HCEC 1CT (cell line): ENCODE data around the gene PIK3C2B.

Experiments used
- DNase-seq: peaks from one replicate; pipeline ENCODE4 v3.0.0-alpha.2; 2017

The PIK3C2B gene

DNA sequence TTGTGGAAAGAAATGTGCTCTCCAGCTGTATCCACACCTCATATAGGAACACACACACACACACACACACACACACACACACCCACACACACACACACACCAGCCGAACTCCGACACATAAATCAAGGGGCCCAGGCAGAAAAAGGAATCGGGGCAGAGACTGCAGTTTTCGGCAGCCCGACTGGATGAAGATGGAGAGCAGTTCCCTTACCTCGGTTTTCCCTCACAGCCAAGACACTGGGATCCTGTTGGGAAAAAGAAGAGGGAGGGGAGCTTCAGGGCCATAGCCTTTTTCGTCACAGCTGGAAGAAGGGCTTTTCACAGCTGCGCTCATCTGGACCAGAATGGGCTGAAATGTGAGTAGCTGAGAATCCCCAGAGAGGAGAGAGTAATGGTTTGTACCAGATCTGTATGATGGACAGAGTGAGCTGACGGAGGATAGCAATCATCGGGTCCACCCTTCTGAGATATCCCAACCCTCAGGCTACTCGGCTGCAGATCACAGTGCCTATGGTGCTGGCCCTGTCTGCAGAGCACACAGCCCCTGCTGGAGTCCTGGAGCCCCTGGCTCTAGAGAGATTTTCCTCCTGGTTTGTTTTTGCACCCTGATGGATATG is 37.7 kb downstream of the PIK3C2B start:
- no peak for DNase-seq

DNA sequence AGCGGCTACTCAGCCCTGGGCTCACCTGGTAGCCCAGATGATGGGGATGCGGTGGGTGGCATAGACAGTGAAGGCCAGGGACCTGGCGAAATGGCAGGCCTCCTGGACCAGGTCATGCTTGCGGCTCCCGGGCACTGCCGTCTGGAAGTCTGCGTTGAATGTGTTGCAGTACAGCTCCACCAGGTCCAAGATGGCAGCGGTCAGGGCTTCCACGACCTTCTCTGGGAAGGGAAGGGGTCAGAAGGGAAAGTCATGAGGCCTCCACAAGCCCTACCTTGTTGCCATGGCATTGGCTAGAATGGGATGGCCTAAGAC is 38.8 kb downstream of the PIK3C2B start:
- no peak for DNase-seq

DNA sequence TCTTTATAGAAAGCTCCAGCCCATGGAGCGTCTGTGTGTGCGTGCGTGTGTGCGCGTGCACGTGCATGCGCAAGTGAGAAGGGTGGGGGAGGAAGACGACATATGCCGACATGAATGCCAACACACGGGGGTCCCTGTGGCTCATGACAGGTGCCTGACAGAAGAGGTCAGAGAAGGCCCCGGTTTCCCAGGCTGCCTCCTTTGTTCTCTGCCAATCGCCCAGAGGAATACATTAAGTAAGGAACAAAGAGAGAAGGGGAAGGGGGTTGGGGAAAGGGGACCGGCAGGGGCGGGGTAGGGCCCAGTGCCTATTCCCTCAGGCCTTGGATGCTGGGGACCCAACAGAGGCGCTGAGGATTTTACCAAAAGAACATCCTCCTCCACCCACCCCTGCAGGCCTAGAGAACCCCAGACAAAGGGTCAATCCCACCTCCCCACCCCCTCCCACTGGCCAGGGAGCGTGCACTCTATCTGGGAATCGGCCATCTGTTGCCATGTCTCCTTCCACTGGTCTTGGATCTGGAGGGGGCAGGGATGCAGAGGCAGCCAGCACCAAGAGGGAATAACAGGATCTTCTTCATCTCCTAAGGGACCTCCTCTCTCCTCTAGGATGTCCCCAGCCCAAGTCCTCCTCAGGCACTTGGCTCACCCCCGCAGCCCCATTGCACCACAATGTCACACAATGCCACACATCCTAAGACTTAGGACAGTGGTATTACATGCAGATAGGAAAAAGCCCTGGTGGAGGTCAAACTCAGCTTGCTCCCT is 39.4 kb downstream of the PIK3C2B start:
- DNase-seq, result no peak

DNA sequence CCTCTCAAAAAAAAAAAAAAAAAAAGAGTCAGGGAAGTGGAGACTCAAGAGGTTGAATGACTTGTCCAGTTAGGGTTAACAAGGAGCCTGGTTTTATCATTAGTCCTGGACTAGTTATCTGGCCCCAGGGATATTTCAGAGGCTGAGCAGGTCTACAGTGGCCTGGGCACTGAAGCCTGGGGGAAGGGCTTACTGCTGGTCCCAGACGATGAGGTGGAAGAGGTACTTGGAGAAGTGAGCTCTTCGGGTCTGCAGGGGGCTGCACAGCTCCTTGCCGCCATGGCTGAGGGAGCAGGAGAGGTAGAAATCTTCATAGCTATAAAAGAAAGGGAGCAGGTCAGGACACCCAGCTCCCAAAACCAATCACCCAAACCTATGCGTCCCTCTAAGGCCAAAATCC is 40.1 kb downstream of the PIK3C2B start:
- DNase-seq, result no peak

DNA sequence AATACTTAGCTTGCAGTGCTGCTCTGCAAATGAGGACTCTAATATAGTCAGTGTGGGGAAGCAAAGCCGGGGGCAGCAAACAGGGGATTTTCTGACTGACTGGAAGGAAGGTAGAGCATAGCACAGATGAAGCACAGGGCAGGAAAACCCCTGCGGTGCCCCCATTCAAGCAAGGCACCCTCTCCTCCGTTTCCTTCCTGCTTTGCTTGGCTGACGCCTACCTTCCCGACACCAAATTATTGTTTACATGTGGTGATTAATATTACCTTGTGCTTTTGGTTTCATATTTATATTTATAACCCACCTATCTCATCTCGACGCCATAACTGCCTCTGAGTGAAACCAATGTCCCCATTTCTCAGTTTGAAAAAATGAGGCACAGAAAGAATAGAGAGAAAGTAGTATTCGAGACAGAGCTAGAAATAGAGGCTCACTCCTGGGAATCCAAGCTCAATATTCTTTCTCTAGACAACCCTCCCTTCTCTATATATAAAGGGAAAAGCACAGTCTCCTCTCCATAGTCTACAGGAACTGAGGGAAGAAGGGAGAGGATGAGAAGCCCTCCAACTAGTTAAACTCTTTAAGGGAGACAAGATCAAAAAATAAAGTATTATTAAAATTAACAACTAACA is 41.3 kb downstream of the PIK3C2B start:
- no peak for DNase-seq

DNA sequence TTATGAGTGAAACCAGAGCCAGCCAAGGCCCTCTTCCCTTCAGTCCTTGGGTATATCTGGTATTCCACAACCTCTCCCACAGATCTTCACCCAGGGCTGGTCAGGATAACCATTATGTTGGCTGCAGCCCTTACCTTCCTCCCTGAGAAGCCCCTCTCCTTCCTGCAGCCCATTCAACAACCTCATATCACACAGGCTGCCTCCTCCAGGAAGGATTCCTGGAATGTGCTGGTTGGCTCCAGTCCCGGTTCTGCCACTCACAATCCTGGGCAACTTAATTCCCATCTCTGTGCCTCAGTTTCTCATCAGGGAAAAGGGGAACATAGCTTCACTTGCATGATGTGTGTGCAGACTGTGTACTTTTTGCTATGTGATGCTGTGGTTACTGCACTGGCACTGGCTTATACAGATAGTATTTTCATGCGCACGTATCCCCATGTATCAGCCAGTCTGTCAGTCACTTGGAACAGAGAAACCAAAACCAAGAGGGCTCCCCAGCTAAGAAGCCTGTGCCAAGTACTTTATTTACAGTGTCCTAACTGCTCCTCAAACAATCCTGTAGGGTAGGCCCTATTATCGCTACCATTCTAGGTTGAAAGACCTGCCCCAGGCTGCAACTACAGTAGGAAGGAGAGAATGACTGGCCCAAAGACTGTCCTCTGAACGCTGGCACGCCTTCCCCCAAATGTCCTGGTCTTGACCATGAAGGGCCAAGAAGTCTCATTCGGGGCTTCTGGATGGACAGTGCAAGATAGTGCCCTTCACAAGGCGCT is 43.1 kb downstream of the PIK3C2B start:
- no peak for DNase-seq

DNA sequence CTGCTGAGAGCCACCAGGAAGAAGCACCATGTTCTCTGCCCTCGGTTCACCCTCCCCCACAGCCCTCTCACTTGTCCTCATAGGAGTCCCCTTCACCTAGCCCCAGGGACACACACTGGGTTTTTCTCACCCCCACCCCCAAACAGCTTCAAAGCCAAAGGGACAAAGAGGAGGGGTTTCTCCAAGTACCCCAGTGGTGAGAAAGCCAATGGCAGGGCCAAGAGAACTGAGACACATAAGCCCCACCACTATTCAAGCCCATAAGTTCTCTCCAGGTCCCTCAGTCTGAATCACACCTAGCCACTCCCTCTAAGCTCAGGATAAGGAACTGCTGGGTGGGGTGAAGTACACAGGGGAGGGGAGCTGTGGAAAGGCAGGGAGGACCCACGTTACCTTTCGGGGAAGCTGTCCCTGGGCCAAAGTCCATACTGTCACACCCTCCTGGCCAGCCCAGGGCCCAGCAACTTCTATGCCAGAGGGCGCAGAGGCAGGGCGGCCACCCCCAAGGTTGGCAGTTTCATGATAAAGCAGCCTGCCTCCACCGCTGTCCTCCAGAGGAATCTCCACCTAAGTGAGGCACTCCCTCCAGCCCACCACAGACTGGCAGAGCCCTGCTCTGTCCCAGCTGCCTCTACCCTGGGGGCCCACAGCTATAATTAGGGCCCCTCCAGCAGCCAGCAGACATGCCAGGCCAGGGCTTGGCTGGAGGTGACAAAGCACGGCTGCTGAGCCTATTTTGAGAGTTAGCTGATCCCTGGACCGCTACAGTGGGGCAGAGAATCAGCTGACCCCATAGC is 43.9 kb downstream of the PIK3C2B start:
- DNase-seq, result no peak

DNA sequence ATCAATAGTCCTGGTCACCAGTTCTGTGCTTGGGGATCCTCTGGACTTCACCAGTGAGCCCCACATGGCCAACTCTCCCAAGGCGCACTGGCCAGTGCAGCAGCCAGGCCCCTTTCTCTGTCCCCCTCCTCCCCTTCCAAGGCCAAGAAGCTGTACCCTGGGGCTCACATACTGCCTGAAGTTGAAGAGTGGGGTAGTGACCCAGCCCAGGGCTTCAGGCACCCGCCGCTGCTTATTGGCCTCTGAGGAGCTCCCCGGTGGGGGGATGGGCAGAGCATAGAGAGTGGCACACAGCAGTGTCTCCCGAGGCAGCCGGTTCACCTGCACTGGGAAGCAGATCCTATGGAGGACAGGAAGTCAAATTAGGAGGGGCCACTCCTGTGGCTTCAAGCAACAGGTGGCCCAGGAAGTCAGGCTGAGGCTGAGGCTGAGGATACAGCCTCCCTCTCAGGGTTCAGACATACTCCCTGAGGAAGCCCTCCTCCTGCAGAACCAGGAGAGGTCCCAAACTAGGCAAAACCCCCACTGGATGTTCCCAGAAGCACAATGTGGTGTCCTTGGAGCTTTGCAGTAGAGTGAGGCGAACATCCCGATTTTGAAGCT is 44.8 kb downstream of the PIK3C2B start:
- DNase-seq, result no peak

DNA sequence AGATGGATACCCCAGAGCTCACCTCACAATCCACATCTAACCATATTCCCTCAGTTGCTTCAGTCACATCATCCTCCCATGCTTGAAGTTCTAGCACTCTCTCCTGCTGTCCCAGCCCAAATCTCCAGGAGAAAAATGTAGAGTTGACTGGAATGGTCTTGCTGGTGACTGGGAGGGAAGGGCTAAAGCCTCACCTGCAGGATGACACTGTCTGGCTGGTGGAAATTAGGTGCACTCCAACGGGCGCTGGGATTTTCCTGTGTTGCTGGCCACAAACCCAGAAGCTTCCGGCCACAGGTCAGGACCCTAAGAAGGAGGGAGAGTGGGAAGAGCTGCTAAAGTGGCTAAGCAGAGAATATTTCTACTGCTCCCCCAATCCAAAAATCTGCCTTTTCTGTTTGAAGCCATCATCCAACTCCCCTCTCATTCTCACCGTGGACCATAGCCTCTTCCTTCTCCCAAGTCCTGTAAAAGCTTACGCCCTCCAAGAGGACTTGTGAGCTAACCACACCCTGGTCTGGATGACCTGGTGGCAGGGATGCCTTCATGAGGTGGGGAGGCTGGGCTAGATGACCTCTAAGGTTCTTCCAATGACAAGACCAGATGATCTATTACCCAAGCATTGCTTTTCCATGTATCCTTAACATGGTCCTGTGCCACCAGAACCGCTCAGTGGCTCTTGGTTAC is 45.5 kb downstream of the PIK3C2B start:
- no peak for DNase-seq

DNA sequence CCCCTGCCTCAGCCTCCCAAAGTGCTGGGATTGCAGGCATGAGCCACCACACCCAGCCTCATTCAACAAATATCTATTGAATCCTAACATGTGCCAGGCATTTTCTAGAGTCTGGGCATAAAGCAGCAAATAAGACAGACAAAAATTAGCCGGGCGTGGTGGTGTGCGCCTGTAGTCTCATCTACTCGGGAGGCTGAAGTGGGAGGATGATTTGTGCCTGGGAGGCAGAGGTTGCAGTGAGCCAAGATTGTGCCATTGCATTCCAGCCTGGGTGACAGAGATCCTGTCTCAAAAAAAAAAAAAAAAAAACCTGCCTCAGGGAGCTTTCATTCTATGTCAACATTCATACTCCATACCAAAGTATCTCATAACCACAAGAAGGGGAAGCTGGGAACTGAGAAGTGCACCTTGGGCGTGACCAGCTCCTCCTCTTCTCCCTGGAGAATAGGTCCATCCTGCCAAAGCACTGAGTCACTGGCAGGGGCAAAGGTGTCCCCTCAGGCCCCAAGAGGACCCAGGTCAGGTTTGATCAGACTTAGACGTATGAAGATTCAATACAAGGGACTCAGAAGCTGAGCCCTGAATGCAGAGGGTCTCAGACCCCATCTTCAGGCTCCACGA is 46.2 kb downstream of the PIK3C2B start:
- DNase-seq, result no peak

DNA sequence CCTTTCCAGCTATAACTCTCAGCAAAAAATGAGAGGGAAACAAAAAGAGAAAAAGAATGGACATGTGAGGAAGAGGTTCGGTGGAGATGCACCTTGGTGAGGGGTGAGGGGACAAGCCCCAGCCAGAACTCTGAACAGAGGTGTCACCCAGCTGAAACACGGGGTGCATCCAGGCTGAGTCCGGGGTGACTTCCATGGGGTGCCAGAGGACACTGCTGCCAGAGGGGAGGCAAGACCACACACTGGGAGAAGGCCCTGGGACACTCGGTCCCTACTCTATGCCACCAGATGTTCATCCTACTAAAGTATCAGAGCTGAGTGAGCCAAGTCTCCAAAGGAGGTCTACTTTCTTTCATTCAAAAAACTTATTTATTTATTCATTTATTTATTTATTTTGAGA is 46.9 kb downstream of the PIK3C2B start:
- DNase-seq, result no peak

DNA sequence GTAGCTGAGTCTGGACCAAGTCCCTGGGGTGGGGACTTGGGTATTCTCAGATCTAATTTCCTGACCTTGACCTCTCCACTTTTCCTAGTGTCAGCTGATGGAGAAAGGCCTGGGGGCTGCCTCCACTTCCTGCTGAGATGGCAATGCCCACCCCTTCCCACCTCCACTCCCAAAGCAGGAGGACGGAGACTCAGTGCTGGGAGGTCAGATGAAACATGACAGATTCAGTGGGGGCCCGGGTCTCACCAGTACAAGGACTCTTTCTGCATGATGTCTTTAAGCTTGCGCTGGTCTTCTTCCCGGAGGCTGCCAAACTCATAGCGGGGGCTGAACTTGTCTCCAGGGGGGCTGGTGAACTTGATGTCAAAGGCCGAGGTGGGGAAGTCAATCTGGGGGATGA is 47.4 kb downstream of the PIK3C2B start:
- no peak for DNase-seq

DNA sequence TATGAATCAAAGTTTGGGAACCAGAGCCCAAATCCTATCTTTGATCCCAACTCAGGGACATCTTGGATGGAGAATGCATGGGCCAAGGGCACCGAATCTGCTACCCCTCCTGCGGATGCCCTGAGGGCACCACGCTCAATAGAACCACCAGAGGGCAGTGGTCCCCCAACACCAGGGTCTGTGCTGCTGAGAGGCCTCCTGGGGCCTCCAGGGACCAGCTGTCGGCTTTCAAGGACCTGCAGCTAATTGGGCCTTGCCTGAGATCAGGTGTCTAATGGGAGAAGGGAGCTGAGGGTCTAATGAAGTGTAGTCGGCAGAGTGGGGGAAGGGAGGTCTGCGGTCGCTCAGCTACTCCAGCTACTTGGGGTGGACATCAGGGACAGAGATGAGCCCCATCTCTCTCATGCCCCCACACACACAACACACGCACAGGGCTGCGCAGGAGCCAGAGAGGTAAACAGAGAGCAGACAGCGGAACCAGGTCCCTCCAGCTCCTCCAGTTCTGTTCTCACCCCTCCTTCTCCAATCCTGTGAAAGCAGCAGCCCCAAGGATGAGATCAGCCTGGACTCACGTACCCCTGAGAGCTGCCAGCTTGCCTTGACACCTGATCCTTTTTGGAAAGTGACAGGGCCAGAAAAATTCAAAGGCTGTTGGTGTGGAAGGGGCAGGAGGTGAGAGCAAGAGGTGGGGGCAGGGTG is 48.0 kb downstream of the PIK3C2B start:
- DNase-seq, result peak; percentile 22

DNA sequence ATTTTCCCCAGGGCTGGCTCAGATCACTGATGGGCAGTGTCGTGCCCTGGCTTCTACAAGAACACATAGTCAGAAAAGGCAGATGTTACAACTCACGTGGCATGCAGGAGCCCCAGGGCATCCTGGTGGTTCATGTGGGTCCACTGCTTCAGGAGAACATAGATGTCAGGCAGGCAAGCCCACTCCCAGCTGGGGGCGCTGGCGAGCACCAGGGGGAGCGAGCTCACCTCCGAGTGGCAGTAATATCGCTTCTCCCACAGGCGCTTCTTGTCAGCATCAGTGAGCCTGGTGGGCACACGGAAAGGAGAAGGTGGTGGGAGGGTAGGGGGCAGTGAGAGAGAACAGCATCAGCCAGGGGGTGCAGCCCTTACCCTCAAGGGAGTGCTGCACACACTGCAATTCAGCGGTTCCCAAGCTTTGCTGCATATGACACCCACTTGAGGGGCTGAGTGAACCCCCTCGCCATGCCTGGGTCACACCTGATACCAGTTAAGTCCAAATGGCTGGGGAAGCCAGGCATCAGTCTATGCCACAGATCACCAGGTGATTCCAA is 48.7 kb downstream of the PIK3C2B start:
- DNase-seq, result no peak
